Progenitor cell of endocrine pancreas (in vitro differentiated cells): ENCODE data around the gene TRNT1. TPM values are rescaled to one million over a fixed set of nuclear protein-coding genes. Genes with fewer than 3 reads are reported as not detected.

ENCODE experiments used
- DNase-seq: peaks from one replicate; pipeline ENCODE4 v3.0.0; 2021; ENCODE audit warnings: low spot score; ENCODE audit not compliant: unreplicated experiment
- H3K27ac Mint-ChIP-seq: 2 replicates; pipeline ENCODE4 v1.8.0; 2021; ENCODE audit warnings: mild to moderate bottlenecking, moderate library complexity, mixed read lengths
- H3K27me3 Mint-ChIP-seq: 2 replicates; pipeline ENCODE4 v1.8.0; 2021; ENCODE audit warnings: mixed read lengths
- H3K36me3 Mint-ChIP-seq: 2 replicates; pipeline ENCODE4 v1.8.0; 2022; ENCODE audit warnings: mixed read lengths; ENCODE audit not compliant: insufficient read depth
- H3K4me1 Mint-ChIP-seq: 2 replicates; pipeline ENCODE4 v1.8.0; 2021; ENCODE audit warnings: low read depth, mixed read lengths
- H3K4me3 Mint-ChIP-seq: 2 replicates; pipeline ENCODE4 v1.8.0; 2021; ENCODE audit warnings: low read depth, mild to moderate bottlenecking, moderate library complexity, mixed read lengths
- H3K9me3 Mint-ChIP-seq: 2 replicates; pipeline ENCODE4 v1.8.0; 2021; ENCODE audit warnings: low read depth, mixed read lengths
- CTCF ChIP-seq: fragments of 200-600 bp; sonication (generic); IDR thresholded peaks from one replicate; pipeline ENCODE4 v1.5.0; 2021; ENCODE audit warnings: antibody characterized with exemption, mild to moderate bottlenecking; ENCODE audit not compliant: unreplicated experiment
- total RNA-seq: library from RNA; stranded (reverse); gene quantifications from 2 replicates; pipeline ENCODE4 v1.2.1, GENCODE V29; 2021

TRNT1 gene
- total RNA-seq, 1 donor from 2014 or later: 26.5 TPM

- H3K9me3 Mint-ChIP-seq: peaks cover 6% of the 10 kb centered on the region
These were observed 58.1 kb downstream of the TRNT1 start for GRCh38 chr3:3184876-3185275.

GRCh38 chr3:3189102-3189727 is 62.5 kb downstream of the TRNT1 start:
- Mint-ChIP-seq H3K27me3 (peaks cover 24% of the 10 kb centered on the region), H3K4me3 (no peak overlapping the region), H3K9me3 (peaks cover 6% of the 10 kb centered on the region), H3K4me1 (peaks cover 9% of the 10 kb centered on the region), H3K36me3 (no peaks in the 10 kb centered on the region), H3K27ac (no peak overlapping the region)
- no peak for TF ChIP-seq CTCF
- no peak for DNase-seq

More at GRCh38 chr3:3184876-3185275, 58.1 kb downstream of the TRNT1 start:
- Mint-ChIP-seq H3K27ac (no peak overlapping the region), H3K36me3 (no peaks in the 10 kb centered on the region), H3K27me3 (peaks cover 48% of the 10 kb centered on the region), H3K4me3 (no peak overlapping the region), H3K4me1 (peaks cover 2% of the 10 kb centered on the region)
- TF ChIP-seq CTCF: no peak
- DNase-seq: no peak

- DNase-seq: no peak
- H3K36me3 Mint-ChIP-seq: no peaks in the 10 kb centered on the region
These were observed 63.2 kb downstream of the TRNT1 start for GRCh38 chr3:3189961-3190360.

GRCh38 chr3:3191675-3192285 is 65.0 kb downstream of the TRNT1 start:
- DNase-seq: no peak
- Mint-ChIP-seq H3K36me3 (no peaks in the 10 kb centered on the region), H3K27ac (no peak overlapping the region), H3K4me3 (no peak overlapping the region), H3K27me3 (peaks cover 16% of the 10 kb centered on the region), H3K4me1 (peaks cover 9% of the 10 kb centered on the region), H3K9me3 (no peaks in the 10 kb centered on the region)
- TF ChIP-seq CTCF: no peak

More at GRCh38 chr3:3189961-3190360, 63.2 kb downstream of the TRNT1 start:
- Mint-ChIP-seq H3K27me3 (peaks cover 17% of the 10 kb centered on the region), H3K27ac (no peak overlapping the region), H3K9me3 (peaks cover 6% of the 10 kb centered on the region), H3K4me3 (no peak overlapping the region), H3K4me1 (peaks cover 9% of the 10 kb centered on the region)
- no peak for TF ChIP-seq CTCF

- Mint-ChIP-seq H3K4me1 (peaks cover 9% of the 10 kb centered on the region), H3K27ac (no peak overlapping the region), H3K36me3 (no peaks in the 10 kb centered on the region), H3K9me3 (no peaks in the 10 kb centered on the region), H3K4me3 (no peak overlapping the region), H3K27me3 (peaks cover 16% of the 10 kb centered on the region)
- no peak for TF ChIP-seq CTCF
- no peak for DNase-seq
These were observed 65.5 kb downstream of the TRNT1 start for GRCh38 chr3:3192286-3192675.
